ENCODE data around the gene TSPAN9. TPM values are rescaled to one million over a fixed set of nuclear protein-coding genes. Genes with fewer than 3 reads are reported as not detected.

Gene TSPAN9
- total RNA-seq, 2 donors from 2014 or later, result 0.58 to 1.2 TPM

DNA sequence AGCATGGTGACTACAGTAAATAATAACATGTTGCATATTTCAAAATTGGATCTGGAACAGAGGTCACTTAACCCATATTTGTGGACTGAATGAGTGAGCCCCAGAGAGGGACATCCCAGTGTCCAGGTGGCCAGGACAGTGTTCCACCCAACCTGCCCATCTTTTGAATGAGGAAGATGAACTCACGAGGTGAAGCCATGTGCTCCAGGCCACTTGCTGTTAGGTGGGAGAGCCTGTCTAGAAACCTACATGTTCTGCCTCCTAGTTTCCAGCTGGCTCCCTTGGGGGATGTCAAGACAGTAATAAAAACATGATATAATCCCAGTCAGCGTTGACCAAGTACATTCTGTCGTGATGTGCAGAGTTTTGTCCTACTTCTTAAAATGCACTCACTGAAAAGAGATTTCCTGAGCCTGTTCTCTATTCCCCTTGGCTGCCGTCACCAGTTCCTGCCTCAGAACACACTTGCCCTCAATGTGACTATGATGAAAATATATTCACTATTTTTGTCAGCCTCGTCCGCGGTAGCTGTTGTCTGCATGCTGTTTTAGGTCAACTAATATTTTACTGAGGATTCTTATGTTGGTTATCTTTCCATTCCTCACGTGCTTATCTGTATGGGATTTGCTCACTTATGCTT is 25.7 kb downstream of the TSPAN9 start:
- peaks cover under 1% of the 10 kb centered on the region for H3K4me1 Mint-ChIP-seq (ENCODE audit: low read depth)
- peaks cover 10% of the 10 kb centered on the region for H3K27me3 Mint-ChIP-seq (ENCODE audit: low read depth)
- H3K4me3 Mint-ChIP-seq, result no peak overlapping the region
- no peak overlapping the region for H3K27ac Mint-ChIP-seq
- H3K36me3 Mint-ChIP-seq (ENCODE audit: insufficient read depth in 2 of 2), result peaks cover 3 to 10% of the 10 kb centered on the region in 2 donors
- ATAC-seq (replicated peaks in 1 of 2) (no peak), DNase-seq (no peak)
- peaks cover 6 to 10% of the 10 kb centered on the region in 2 donors for H3K9me3 Mint-ChIP-seq

- H3K9me3 Mint-ChIP-seq, result peaks cover 6 to 10% of the 10 kb centered on the region in 2 donors
- DNase-seq, result no peak
- H3K27me3 Mint-ChIP-seq (ENCODE audit: low read depth), result peaks cover 10% of the 10 kb centered on the region
- ATAC-seq (replicated peaks in 1 of 2), result no peak
- H3K4me3 Mint-ChIP-seq, result no peak overlapping the region
- no peaks in the 10 kb centered on the region for H3K4me1 Mint-ChIP-seq (ENCODE audit: low read depth)
- H3K27ac Mint-ChIP-seq, result no peak overlapping the region
- peaks cover 3 to 10% of the 10 kb centered on the region in 2 donors for H3K36me3 Mint-ChIP-seq (ENCODE audit: insufficient read depth in 2 of 2)
Observed at GRCh38 chr12:3103806-3104205, 26.6 kb downstream of the TSPAN9 start.

- DNase-seq (no peak), ATAC-seq (replicated peaks in 1 of 2) (peak in 1 of 2 donors; percentile 21)
- Mint-ChIP-seq H3K4me3 (no peak overlapping the region), H3K4me1 (ENCODE audit: low read depth) (no peaks in the 10 kb centered on the region), H3K36me3 (ENCODE audit: insufficient read depth in 2 of 2) (no peaks in the 10 kb centered on the region), H3K27me3 (ENCODE audit: low read depth) (peaks cover 1% of the 10 kb centered on the region), H3K9me3 (no peaks in the 10 kb centered on the region), H3K27ac (no peak overlapping the region)
Observed at GRCh38 chr12:3105690-3106479, 28.7 kb downstream of the TSPAN9 start.

DNA sequence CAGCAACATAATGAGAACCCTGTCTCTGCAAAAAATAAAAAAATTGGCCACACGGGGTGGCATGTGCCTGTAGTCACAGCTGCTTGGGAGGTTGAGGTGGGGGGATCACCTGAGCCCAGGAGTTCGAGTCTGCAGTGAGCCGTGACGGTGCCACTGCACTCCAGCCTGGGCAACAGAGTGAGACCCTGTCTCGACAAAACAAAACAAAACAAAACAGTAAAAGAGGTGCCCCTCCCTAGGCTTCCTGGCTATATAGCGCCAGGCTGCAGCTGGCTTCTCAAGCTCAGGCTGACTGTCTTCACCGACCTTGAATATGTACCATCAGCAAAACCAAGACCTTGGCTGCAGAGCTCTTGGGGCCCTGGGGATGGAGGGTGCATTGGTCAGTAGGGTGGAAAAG is 29.4 kb downstream of the TSPAN9 start:
- no peaks in the 10 kb centered on the region for H3K4me1 Mint-ChIP-seq (ENCODE audit: low read depth)

GRCh38 chr12:3107071-3107583 is 29.9 kb downstream of the TSPAN9 start:
- DNase-seq, result no peak
- no peak overlapping the region for H3K27ac Mint-ChIP-seq
- H3K27me3 Mint-ChIP-seq (ENCODE audit: low read depth), result peaks cover 9% of the 10 kb centered on the region
- no peak overlapping the region for H3K4me3 Mint-ChIP-seq
- no peaks in the 10 kb centered on the region for H3K36me3 Mint-ChIP-seq (ENCODE audit: insufficient read depth in 2 of 2)
- no peak for ATAC-seq (replicated peaks in 1 of 2)
- no peaks in the 10 kb centered on the region for H3K4me1 Mint-ChIP-seq (ENCODE audit: low read depth)
- no peaks in the 10 kb centered on the region for H3K9me3 Mint-ChIP-seq

More for the DNA sequence above, 29.4 kb downstream of the TSPAN9 start:
- no peak for DNase-seq
- Mint-ChIP-seq H3K36me3 (ENCODE audit: insufficient read depth in 2 of 2) (no peaks in the 10 kb centered on the region), H3K9me3 (no peaks in the 10 kb centered on the region), H3K27ac (no peak overlapping the region), H3K27me3 (ENCODE audit: low read depth) (peaks cover 7% of the 10 kb centered on the region), H3K4me3 (no peak overlapping the region)
- no peak for ATAC-seq (replicated peaks in 1 of 2)

GRCh38 chr12:3107954-3108353 is 30.8 kb downstream of the TSPAN9 start:
- H3K27me3 Mint-ChIP-seq (ENCODE audit: low read depth), result peaks cover 9% of the 10 kb centered on the region
- no peak overlapping the region for H3K4me3 Mint-ChIP-seq
- H3K4me1 Mint-ChIP-seq (ENCODE audit: low read depth), result no peaks in the 10 kb centered on the region
- H3K9me3 Mint-ChIP-seq, result no peaks in the 10 kb centered on the region
- ATAC-seq (replicated peaks in 1 of 2) (no peak), DNase-seq (no peak)
- no peaks in the 10 kb centered on the region for H3K36me3 Mint-ChIP-seq (ENCODE audit: insufficient read depth in 2 of 2)
- H3K27ac Mint-ChIP-seq, result no peak overlapping the region

DNA sequence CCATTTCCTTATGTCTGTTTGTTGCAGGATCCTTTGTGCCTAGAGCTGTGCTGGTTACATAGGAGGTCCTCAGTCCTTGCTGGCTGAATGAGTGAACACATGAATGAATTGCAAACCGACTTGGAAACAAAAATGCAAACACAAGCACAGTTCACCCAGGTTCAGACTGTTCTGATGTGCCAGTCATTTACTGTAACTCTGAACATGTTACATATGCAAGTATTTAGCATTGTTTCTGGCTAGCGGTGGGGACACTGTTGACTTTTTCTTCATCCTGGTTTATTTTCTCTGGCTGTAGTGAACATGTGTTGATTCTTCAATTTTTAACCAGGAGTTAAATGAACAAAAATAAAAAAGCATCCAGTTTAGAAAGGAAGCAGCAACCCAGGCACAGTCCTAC is 33.4 kb downstream of the TSPAN9 start:
- H3K27ac Mint-ChIP-seq, result no peak overlapping the region
- DNase-seq (no peak), ATAC-seq (replicated peaks in 1 of 2) (no peak)
- no peaks in the 10 kb centered on the region for H3K9me3 Mint-ChIP-seq
- no peaks in the 10 kb centered on the region for H3K4me1 Mint-ChIP-seq (ENCODE audit: low read depth)
- no peaks in the 10 kb centered on the region for H3K36me3 Mint-ChIP-seq (ENCODE audit: insufficient read depth in 2 of 2)
- peaks cover 9% of the 10 kb centered on the region for H3K27me3 Mint-ChIP-seq (ENCODE audit: low read depth)
- no peak overlapping the region for H3K4me3 Mint-ChIP-seq

GRCh38 chr12:3113671-3114325 is 36.6 kb downstream of the TSPAN9 start:
- no peak overlapping the region for H3K4me3 Mint-ChIP-seq
- no peak overlapping the region for H3K27ac Mint-ChIP-seq
- peaks cover 4% of the 10 kb centered on the region for H3K4me1 Mint-ChIP-seq (ENCODE audit: low read depth)
- H3K9me3 Mint-ChIP-seq, result no peaks in the 10 kb centered on the region
- no peak for DNase-seq
- no peak for ATAC-seq (replicated peaks in 1 of 2)
- H3K27me3 Mint-ChIP-seq (ENCODE audit: low read depth), result peaks cover 27% of the 10 kb centered on the region
- no peaks in the 10 kb centered on the region for H3K36me3 Mint-ChIP-seq (ENCODE audit: insufficient read depth in 2 of 2)

DNA sequence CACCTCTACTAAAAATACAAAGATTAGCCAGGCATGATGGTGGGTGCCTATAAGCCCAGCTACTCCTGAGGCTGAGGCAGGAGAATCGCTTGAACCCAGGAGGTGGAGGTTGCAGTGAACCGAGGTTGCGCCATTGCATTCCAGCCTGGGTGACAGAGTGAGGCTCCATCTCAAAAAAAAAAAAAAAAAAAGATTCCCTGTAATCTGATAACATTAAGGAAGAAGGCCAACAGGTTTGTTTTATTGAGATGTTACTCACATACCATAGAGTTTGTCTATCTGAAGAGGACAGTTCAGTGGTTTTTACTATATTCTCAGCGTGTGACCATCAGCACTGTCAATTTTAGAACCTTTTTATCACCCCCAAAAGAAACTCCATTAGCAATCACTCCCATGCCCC is 37.5 kb downstream of the TSPAN9 start:
- peaks cover 29% of the 10 kb centered on the region for H3K27me3 Mint-ChIP-seq (ENCODE audit: low read depth)
- no peak overlapping the region for H3K27ac Mint-ChIP-seq
- no peak overlapping the region for H3K4me3 Mint-ChIP-seq
- no peak for DNase-seq
- no peaks in the 10 kb centered on the region for H3K9me3 Mint-ChIP-seq
- H3K36me3 Mint-ChIP-seq (ENCODE audit: insufficient read depth in 2 of 2), result no peaks in the 10 kb centered on the region
- H3K4me1 Mint-ChIP-seq (ENCODE audit: low read depth), result peaks cover 13% of the 10 kb centered on the region
- no peak for ATAC-seq (replicated peaks in 1 of 2)

GRCh38 chr12:3115078-3115477 is 37.9 kb downstream of the TSPAN9 start:
- peaks cover 17% of the 10 kb centered on the region for H3K4me1 Mint-ChIP-seq (ENCODE audit: low read depth)

DNA sequence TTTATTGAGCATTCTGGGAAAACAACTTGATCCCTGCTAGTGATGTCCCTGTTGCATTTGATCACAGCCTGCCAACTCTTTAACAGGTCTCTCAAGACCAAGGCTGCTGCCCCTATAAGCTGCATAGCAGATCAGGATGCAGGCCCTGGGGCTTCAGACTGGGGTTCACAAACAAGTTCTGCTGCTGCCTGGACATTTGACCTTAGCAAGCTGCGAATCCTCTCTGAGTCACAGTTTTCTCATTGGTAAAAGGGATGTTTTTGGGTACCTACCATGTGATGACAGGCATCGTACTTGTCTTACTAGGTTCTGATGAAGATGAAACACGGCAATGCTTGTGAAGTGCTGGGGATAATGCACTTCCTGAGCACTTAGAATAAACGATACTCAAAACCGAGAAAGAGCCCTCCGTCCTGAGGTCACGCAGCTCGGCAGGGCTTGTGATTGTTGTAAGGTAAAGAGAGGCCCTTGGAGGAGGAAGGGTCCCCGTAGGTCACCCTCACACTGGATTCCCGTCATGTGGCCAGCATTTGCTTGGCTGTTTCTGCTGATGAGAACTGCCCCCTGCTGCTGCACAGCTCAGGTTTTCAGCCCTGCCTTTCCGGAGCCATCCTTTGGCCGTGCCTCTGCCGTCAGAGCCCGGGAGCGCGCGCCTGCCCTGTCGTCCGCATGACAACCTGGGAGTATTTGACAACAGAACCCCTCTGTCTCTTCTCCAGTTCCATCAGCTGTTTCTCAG is 39.1 kb downstream of the TSPAN9 start:
- H3K27me3 Mint-ChIP-seq (ENCODE audit: low read depth), result peaks cover 26% of the 10 kb centered on the region
- H3K27ac Mint-ChIP-seq, result no peak overlapping the region
- H3K4me1 Mint-ChIP-seq (ENCODE audit: low read depth), result peaks cover 21% of the 10 kb centered on the region
- ATAC-seq (replicated peaks in 1 of 2) (no peak), DNase-seq (no peak)
- no peaks in the 10 kb centered on the region for H3K36me3 Mint-ChIP-seq (ENCODE audit: insufficient read depth in 2 of 2)
- no peaks in the 10 kb centered on the region for H3K9me3 Mint-ChIP-seq
- no peak overlapping the region for H3K4me3 Mint-ChIP-seq

More at GRCh38 chr12:3115078-3115477, 37.9 kb downstream of the TSPAN9 start:
- Mint-ChIP-seq H3K27ac (no peak overlapping the region), H3K9me3 (no peaks in the 10 kb centered on the region), H3K27me3 (ENCODE audit: low read depth) (peaks cover 29% of the 10 kb centered on the region), H3K4me3 (no peak overlapping the region), H3K36me3 (ENCODE audit: insufficient read depth in 2 of 2) (no peaks in the 10 kb centered on the region)
- DNase-seq (no peak), ATAC-seq (replicated peaks in 1 of 2) (no peak)

DNA sequence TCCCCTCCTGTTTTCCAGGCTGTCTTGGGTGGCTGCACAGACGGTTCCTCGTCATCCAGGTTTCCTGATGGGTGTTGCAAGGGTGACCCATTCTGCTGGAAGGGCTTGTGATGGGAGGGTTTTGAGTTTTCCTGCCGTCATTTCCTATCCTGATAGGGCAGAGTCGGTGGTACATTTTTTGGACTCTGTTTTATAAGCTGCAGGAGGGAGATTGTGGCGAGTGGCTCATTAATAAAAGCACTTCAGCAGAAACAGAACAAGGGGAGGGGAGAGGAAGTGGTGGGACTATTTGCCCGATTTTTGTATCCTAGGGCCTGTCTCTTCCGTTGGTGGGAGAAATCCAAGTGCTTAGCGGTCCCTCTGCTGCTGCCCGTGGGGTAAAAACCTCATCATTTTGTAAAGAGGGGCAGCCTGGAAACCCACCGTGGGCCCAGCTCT is 40.0 kb downstream of the TSPAN9 start:
- peaks cover 20% of the 10 kb centered on the region for H3K27me3 Mint-ChIP-seq (ENCODE audit: low read depth)
- peaks cover 21% of the 10 kb centered on the region for H3K4me1 Mint-ChIP-seq (ENCODE audit: low read depth)
- DNase-seq (no peak), ATAC-seq (replicated peaks in 1 of 2) (no peak)
- H3K4me3 Mint-ChIP-seq, result no peak overlapping the region
- no peaks in the 10 kb centered on the region for H3K36me3 Mint-ChIP-seq (ENCODE audit: insufficient read depth in 2 of 2)
- H3K9me3 Mint-ChIP-seq, result no peaks in the 10 kb centered on the region
- H3K27ac Mint-ChIP-seq, result no peak overlapping the region

Data from activated T-cell treated with anti-CD3 and anti-CD28 coated beads, Interleukin-2, amount 50 U/mL, for 72 hours (primary cell).